Hepatocyte (in vitro differentiated cells): Measurements from ENCODE around the gene PTX4.

Experiments
- CTCF ChIP-seq: fragments of 200-600 bp; sonication (generic); IDR thresholded peaks from 2 replicates; pipeline ENCODE4 v1.5.1; 2016; ENCODE audit warnings: antibody characterized with exemption, mild to moderate bottlenecking; ENCODE audit not compliant: poor library complexity
- EZH2 ChIP-seq: fragments of 200-600 bp; sonication (generic); IDR thresholded peaks from 2 replicates; pipeline ENCODE4 v1.6.1; 2016; ENCODE audit warnings: antibody characterized with exemption, mild to moderate bottlenecking, borderline replicate concordance
- EZH2phosphoT487 ChIP-seq: fragments of 200-600 bp; sonication (generic); IDR thresholded peaks from one replicate; pipeline ENCODE4 v1.6.1; 2018; ENCODE audit warnings: antibody characterized with exemption, mild to moderate bottlenecking, low read depth, moderate library complexity; ENCODE audit not compliant: unreplicated experiment, severe bottlenecking

GRCh38 chr16:1510941-1511351 is 22.2 kb upstream of the PTX4 start:
- TF ChIP-seq EZH2 (no peak), CTCF (no peak), EZH2phosphoT487 (no peak)
